H9 (cell line): ENCODE results near the gene CEMIP. TPM values are rescaled to one million over a fixed set of nuclear protein-coding genes. Genes with fewer than 3 reads are reported as not detected.

Experiments used
- DNase-seq: peaks from one replicate; pipeline ENCODE4 v3.0.0-alpha.2; 2017
- H2AFZ ChIP-seq: one replicate; pipeline ENCODE4 v1.6.1; 2013; ENCODE audit warnings: mild to moderate bottlenecking, low read length, control low read depth, moderate library complexity
- H2AK5ac ChIP-seq: 2 replicates; pipeline ENCODE4 v1.6.1; 2013; ENCODE audit warnings: low read length, control low read depth, mixed read lengths; ENCODE audit not compliant: insufficient read length
- H2BK120ac ChIP-seq: one replicate; pipeline ENCODE4 v1.6.1; 2013; ENCODE audit warnings: low read depth, mild to moderate bottlenecking, low read length, control low read depth, inconsistent platforms; ENCODE audit not compliant: poor library complexity, severe bottlenecking
- H2BK12ac ChIP-seq: 2 replicates; pipeline ENCODE4 v1.6.1; 2013; ENCODE audit warnings: low read length, control low read depth, mixed read lengths, low read depth; ENCODE audit not compliant: insufficient read length
- H2BK15ac ChIP-seq: 2 replicates; pipeline ENCODE4 v1.6.1; 2013; ENCODE audit warnings: low read depth, low read length, control low read depth
- H2BK20ac ChIP-seq: one replicate; pipeline ENCODE4 v1.6.1; 2013; ENCODE audit warnings: low read depth, mild to moderate bottlenecking, low read length, control low read depth, inconsistent platforms; ENCODE audit not compliant: poor library complexity, severe bottlenecking
- H2BK5ac ChIP-seq: 2 replicates; pipeline ENCODE4 v1.6.1; 2013; ENCODE audit warnings: low read length, control low read depth, mixed read lengths; ENCODE audit not compliant: insufficient read length
- H3K14ac ChIP-seq: 2 replicates; pipeline ENCODE4 v1.6.1; 2013; ENCODE audit warnings: low read length, control low read depth; ENCODE audit not compliant: insufficient read depth
- H3K18ac ChIP-seq: 2 replicates; pipeline ENCODE4 v1.6.1; 2013; ENCODE audit warnings: low read depth, mild to moderate bottlenecking, mixed read lengths, low read length, control low read depth; ENCODE audit not compliant: insufficient read length
- H3K23ac ChIP-seq: 2 replicates; pipeline ENCODE4 v1.6.1; 2013; ENCODE audit warnings: low read length, control low read depth, mixed read lengths, low read depth; ENCODE audit not compliant: insufficient read length
- H3K23me2 ChIP-seq: 2 replicates; pipeline ENCODE4 v1.6.1; 2013; ENCODE audit warnings: low read depth, mild to moderate bottlenecking, mixed read lengths, low read length, control low read depth; ENCODE audit not compliant: insufficient read length, poor library complexity, severe bottlenecking
- H3K27ac ChIP-seq: 2 replicates; pipeline ENCODE4 v1.5.1; 2013; ENCODE audit warnings: low read length, control low read depth, mixed read lengths, low read depth; ENCODE audit not compliant: insufficient read length
- H3K27me3 ChIP-seq: 2 replicates; pipeline ENCODE4 v1.6.1; 2013; ENCODE audit warnings: low read length, control low read depth, inconsistent platforms; ENCODE audit not compliant: insufficient read depth
- H3K4ac ChIP-seq: 2 replicates; pipeline ENCODE4 v1.6.1; 2013; ENCODE audit warnings: low read depth, mild to moderate bottlenecking, control low read depth, inconsistent platforms, low read length, moderate library complexity
- H3K4me1 ChIP-seq: 2 replicates; pipeline ENCODE4 v1.6.1; 2013; ENCODE audit warnings: low read length, control low read depth, inconsistent platforms; ENCODE audit not compliant: insufficient read depth
- H3K4me2 ChIP-seq: 2 replicates; pipeline ENCODE4 v1.6.1; 2013; ENCODE audit warnings: low read length, control low read depth, mixed read lengths; ENCODE audit not compliant: insufficient read length, insufficient read depth
- H3K56ac ChIP-seq: 2 replicates; pipeline ENCODE4 v1.6.1; 2013; ENCODE audit warnings: low read depth, mild to moderate bottlenecking, mixed read lengths, low read length, control low read depth; ENCODE audit not compliant: insufficient read length
- H3K79me1 ChIP-seq: 2 replicates; pipeline ENCODE4 v1.6.1; 2013; ENCODE audit warnings: low read depth, mild to moderate bottlenecking, moderate library complexity, low read length, control low read depth, inconsistent platforms; ENCODE audit not compliant: insufficient read depth, poor library complexity, severe bottlenecking
- H3K79me2 ChIP-seq: 2 replicates; pipeline ENCODE4 v1.6.1; 2013; ENCODE audit warnings: low read length, control low read depth, inconsistent platforms; ENCODE audit not compliant: insufficient read depth
- H3K9ac ChIP-seq: 2 replicates; pipeline ENCODE4 v1.6.1; 2013; ENCODE audit warnings: low read length, control low read depth, mixed read lengths; ENCODE audit not compliant: insufficient read length; ENCODE audit errors: extremely low read depth
- H3K9me3 ChIP-seq: one replicate; pipeline ENCODE4 v1.6.1; 2013; ENCODE audit warnings: low read depth, low read length, inconsistent platforms; ENCODE audit not compliant: control insufficient read depth
- H3T11ph ChIP-seq: one replicate; pipeline ENCODE4 v1.6.1; 2013; ENCODE audit warnings: mild to moderate bottlenecking, low read length, control low read depth, inconsistent platforms
- H4K20me1 ChIP-seq: one replicate; pipeline ENCODE4 v1.6.1; 2013; ENCODE audit not compliant: control insufficient read depth, insufficient read length, insufficient read depth
- H4K5ac ChIP-seq: 2 replicates; pipeline ENCODE4 v1.6.1; 2013; ENCODE audit warnings: low read depth, mild to moderate bottlenecking, mixed read lengths, low read length, control low read depth; ENCODE audit not compliant: insufficient read length
- H4K8ac ChIP-seq: replicated peaks from 2 replicates; pipeline ENCODE4 v1.6.1; 2013; ENCODE audit warnings: low read length, control low read depth, mixed read lengths, low read depth; ENCODE audit not compliant: insufficient read length
- H4K91ac ChIP-seq: 2 replicates; pipeline ENCODE4 v1.6.1; 2013; ENCODE audit warnings: low read depth, mild to moderate bottlenecking, moderate library complexity, mixed read lengths, low read length, control low read depth; ENCODE audit not compliant: insufficient read length
- H3K27ac Mint-ChIP-seq, 3 experiments: 2 replicates in 2 of 3; 3 replicates in 1 of 3; pipeline ENCODE4 v1.8.0; 2020 to 2021; ENCODE audit warnings: mixed read lengths in 3 of 3, mild to moderate bottlenecking in 1 of 3, moderate library complexity in 1 of 3
- H3K27me3 Mint-ChIP-seq: 2 replicates; pipeline ENCODE4 v1.8.0; 2021; ENCODE audit warnings: low read depth, mild to moderate bottlenecking, moderate library complexity, mixed read lengths
- H3K36me3 Mint-ChIP-seq, 3 experiments: 2 replicates in 2 of 3; 3 replicates in 1 of 3; pipeline ENCODE4 v1.8.0; 2020 to 2021; ENCODE audit warnings: low read depth in 3 of 3, mixed read lengths in 3 of 3; ENCODE audit not compliant: insufficient read depth in 1 of 3
- H3K4me1 Mint-ChIP-seq, 2 experiments: 2 replicates each; pipeline ENCODE4 v1.8.0; 2020; ENCODE audit warnings: mixed read lengths in 2 of 2
- H3K4me3 Mint-ChIP-seq, 2 experiments: 2 replicates in 1 of 2; 3 replicates in 1 of 2; pipeline ENCODE4 v1.8.0; 2020 to 2021; ENCODE audit warnings: mild to moderate bottlenecking in 2 of 2, mixed read lengths in 2 of 2, moderate library complexity in 1 of 2
- H3K9me3 Mint-ChIP-seq, 2 experiments: 2 replicates in 1 of 2; 3 replicates in 1 of 2; pipeline ENCODE4 v1.8.0; 2020; ENCODE audit warnings: mild to moderate bottlenecking in 2 of 2, mixed read lengths in 2 of 2, moderate library complexity in 1 of 2
- CTCF ChIP-seq: fragments of 200-600 bp; sonication (generic); conservative IDR thresholded peaks from 3 replicates; pipeline ENCODE4 v1.8.0; 2021; ENCODE audit warnings: antibody characterized with exemption, mild to moderate bottlenecking
- WGBS: extraction: QIAGEN DNeasy Blood & Tissue Kit; methylation state at CpG from one replicate; pipeline ENCODE4 v1.1.7; 2013; ENCODE audit warnings: missing lambda C conversion rate, low lambda C conversion rate, mixed read lengths; ENCODE audit not compliant: insufficient read length; ENCODE audit errors: extremely low coverage; 5-methylcytosine and 5-hydroxymethylcytosine counted together
- total RNA-seq: library from RNA; stranded (reverse); gene quantifications from 2 replicates; pipeline ENCODE4 v1.2.1, GENCODE V29; 2021

CEMIP gene
- total RNA-seq, 1 experiment from 2014 or later = 0.09 TPM

DNA sequence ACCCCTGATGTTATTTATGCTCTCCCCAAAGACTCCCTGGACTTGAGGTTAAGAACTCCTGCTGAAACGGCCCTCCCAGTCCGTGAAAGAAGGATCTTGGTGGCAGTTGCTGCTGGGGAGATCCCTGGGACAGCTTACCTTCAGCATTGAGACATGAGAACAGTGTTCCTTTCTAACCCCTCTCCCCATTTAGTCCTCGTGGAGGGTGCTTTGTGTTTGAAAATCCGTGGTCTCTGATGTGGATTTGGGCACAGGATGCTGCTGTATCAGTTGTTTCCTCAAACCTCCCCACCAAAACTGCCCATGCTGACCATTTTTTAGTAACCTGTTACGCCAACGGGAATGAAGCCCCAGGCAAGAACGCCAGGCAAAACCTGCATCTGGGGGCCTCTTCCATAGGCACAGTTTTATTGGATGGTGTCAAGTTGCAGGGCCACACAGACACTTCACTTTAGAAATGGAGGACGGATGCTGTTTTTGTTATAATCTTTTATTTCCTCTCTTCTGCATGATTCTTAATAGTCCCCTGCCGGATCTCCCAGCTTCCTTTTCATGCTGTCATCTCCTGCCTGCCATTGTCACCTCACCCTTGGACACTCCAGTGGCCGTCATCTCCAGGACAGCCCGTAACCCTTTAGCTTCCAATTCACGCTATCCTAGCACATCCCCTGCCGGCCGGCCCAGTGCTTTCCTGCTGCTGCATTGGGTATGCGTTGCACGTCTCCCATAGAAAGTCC lies 31.7 kb upstream of the CEMIP start:
- Histone ChIP-seq H2BK15ac (no peak overlapping the region), H3K18ac (no peak overlapping the region), H3K56ac (no peak overlapping the region), H3K4me1 (peaks cover 5% of the 10 kb centered on the region; the same call in 1 of the 2 replicates), H3K9me3 (no peaks in the 10 kb centered on the region), H3K27ac (no peak overlapping the region), H2BK120ac (no peak overlapping the region), H3K79me2 (no peaks in the 10 kb centered on the region), H3K79me1 (no peaks in the 10 kb centered on the region), H3K9ac (no peak overlapping the region), H3T11ph (no peak overlapping the region), H4K20me1 (no peaks in the 10 kb centered on the region), H2BK12ac (no peak overlapping the region), H4K8ac (no peak overlapping the region), H2BK5ac (no peak overlapping the region), H4K5ac (no peak overlapping the region), H3K23ac (no peak overlapping the region), H3K14ac (no peak overlapping the region), H2AFZ (no peak overlapping the region), H2AK5ac (no peak overlapping the region), H2BK20ac (no peak overlapping the region), H3K4ac (no peak overlapping the region), H4K91ac (no peak overlapping the region), H3K23me2 (no peaks in the 10 kb centered on the region), H3K4me2 (peak overlapping the region; percentile 1), H3K27me3 (no peaks in the 10 kb centered on the region)
- Mint-ChIP-seq H3K36me3 (peaks cover 8 to 16% (median 12%) of the 10 kb centered on the region in 3 experiments; a peak in 6 of 7 replicates), H3K27ac (peak overlapping the region in 2 of 3 experiments; percentile 0 to 66; a peak in 1 of 7 replicates), H3K4me3 (peak overlapping the region in 1 of 2 experiments; percentile 28; a peak in 2 of 5 replicates), H3K9me3 (peaks cover 2 to 8% of the 10 kb centered on the region in 2 experiments; a peak in 1 of 5 replicates), H3K27me3 (no peaks in the 10 kb centered on the region), H3K4me1 (peaks cover 25 to 31% of the 10 kb centered on the region in 2 experiments)
- no CpG with 5 or more reads among the region's 16 CpGs for WGBS
- DNase-seq = peak; percentile 34
- TF ChIP-seq CTCF = peak; percentile 41; the same call in 2 of the 3 replicates
